Pancreas (tissue), 10 donors: Measurements from ENCODE around the gene USP28. TPM values are rescaled to one million over a fixed set of nuclear protein-coding genes. Genes with fewer than 3 reads are reported as not detected.

Experiments
- ATAC-seq, 4 donors: fragments of 200-7000 bp; cut with Tn5 transposase; one replicate each; pipeline versions ENCODE4 v1.8.0 to v1.9.1; 2020; ENCODE audit warnings: mild to moderate bottlenecking in 4 of 4, moderate library complexity in 4 of 4
- DNase-seq, 6 donors: peaks; one replicate each; pipeline ENCODE4 v3.0.0-alpha.2; 2020
- FAIRE-seq: peaks from 2 replicates; lab custom pipeline; 2012; peaks lifted over from hg19 to GRCh38; lab: Jason Lieb, UNC
- H3K27ac ChIP-seq, 4 donors: fragments of 200-600 bp; sonication (generic); 1 replicate in 3 of 4; 2 replicates in 1 of 4; pipeline versions ENCODE4 v1.5.0 to v1.8.0; 2020
- H3K27me3 ChIP-seq, 4 donors: fragments of 200-600 bp; one replicate each; pipeline ENCODE4 v1.8.0; 2021
- H3K36me3 ChIP-seq, 3 donors: fragments of 200-600 bp; sonication (generic) in 1 of 3; one replicate each; pipeline versions ENCODE4 v1.5.0 to v1.8.0; 2020 to 2021
- H3K4me1 ChIP-seq, 3 donors: fragments of 200-600 bp; one replicate each; pipeline ENCODE4 v1.8.0; 2021
- H3K4me3 ChIP-seq, 4 donors: fragments of 200-600 bp; sonication (generic) in 2 of 4; one replicate each; pipeline versions ENCODE4 v1.5.0 to v1.8.0; 2020 to 2021
- H3K9me3 ChIP-seq, 4 donors: fragments of 200-600 bp; one replicate each; pipeline ENCODE4 v1.8.0; 2021
- CTCF ChIP-seq, 4 donors: fragments of 200-600 bp; sonication (generic) in 3 of 4; IDR thresholded peaks; one replicate each; pipeline versions ENCODE4 v1.5.0 to v1.8.0; 2021; ENCODE audit warnings: antibody characterized with exemption in 4 of 4
- WGBS, 2 donors: extraction: QIAGEN DNeasy Blood & Tissue Kit; methylation state at CpG; one replicate each; pipeline ENCODE4 v1.1.7; 2013; 5-methylcytosine and 5-hydroxymethylcytosine counted together
- intact Hi-C, 3 donors: fragments of 100-400 bp; cut with DNase I; formaldehyde crosslinking; loops; one replicate each; pipeline versions ENCODE4 v1.11.1 to v1.14.2; 2022
- polyA plus RNA-seq, 2 donors: library from polyadenylated mRNA; stranded (reverse); fragments of 200-250 nt; gene quantifications; one replicate each; pipeline ENCODE4 v1.2.3, GENCODE V29; 2013
- total RNA-seq, 6 donors: library from RNA; stranded (reverse); fragmentation: NEBNext Ultra II Directional in 4 of 6; extraction: Animal tissue kit (Norgen Biotek cat#: 25700) in 4 of 6; gene quantifications; one replicate each; pipeline versions ENCODE4 v1.2.1 to v1.2.4, GENCODE V29; 2021 to 2023
- donor health status: healthy with polysubstance abuse.
- donor health status: DM: no; HTN: no; CAD: no; lungs with moderate emphysema.
- donor health status: DM: no; HTN: no; CAD: no.
- donor health status: control.
- donor health status: control.
- donor health status: Bipolar disorder and iron deficiency.
- donor health status: DM: yes; HTN: yes; CAD: no.
- donor health status: DM: no; HTN: no; CAD: no.
- donor health status: DM: no; HTN: no; CAD: no.
- donor health status: DM: yes; HTN: yes; CAD: no.

Gene USP28
- total and polyA plus RNA-seq, 8 donors: 3.2 to 16.6 (median 8.0) TPM

GRCh38 chr11:113850188-113850587 lies 25.2 kb downstream of the USP28 start:
- intact Hi-C loops: no loop called here
- H3K4me3 ChIP-seq: no peak overlapping the region
- H3K27me3 ChIP-seq: no peaks in the 10 kb centered on the region
- H3K4me1 ChIP-seq: no peaks in the 10 kb centered on the region
- FAIRE-seq (no peak), ATAC-seq (no peak), DNase-seq (no peak)
- H3K9me3 ChIP-seq: no peaks in the 10 kb centered on the region
- 95 to 98% methylated on average over 5 of the region's 5 CpGs for WGBS, 2 donors
- TF ChIP-seq CTCF (IDR thresholded peaks at IDR 0.05): no peak
- no peak overlapping the region for H3K27ac ChIP-seq
- peaks cover 0 to 9% (median 5%) of the 10 kb centered on the region in 3 donors for H3K36me3 ChIP-seq

DNA sequence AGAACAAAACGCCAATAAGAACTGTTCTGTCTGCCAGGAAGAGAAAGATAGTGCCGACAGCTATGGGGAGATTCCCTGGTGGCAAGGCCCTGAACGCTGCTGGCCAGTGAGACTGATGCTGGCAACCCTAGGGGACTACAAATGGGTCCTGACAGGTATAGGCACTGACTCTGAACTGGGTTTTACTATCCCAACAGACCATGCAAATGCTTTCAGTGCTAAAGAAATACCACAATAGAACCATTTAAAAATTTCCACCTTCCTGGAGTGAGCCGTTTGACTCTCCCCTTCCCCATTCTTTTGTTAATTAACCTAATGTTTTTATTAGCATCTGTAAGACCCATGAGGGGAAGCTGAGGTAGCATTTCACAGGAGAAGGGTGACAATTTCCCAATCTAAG lies 25.7 kb downstream of the USP28 start:
- intact Hi-C loops: no loop called here
- Histone ChIP-seq H3K4me3 (no peak overlapping the region), H3K9me3 (no peaks in the 10 kb centered on the region), H3K27me3 (no peaks in the 10 kb centered on the region), H3K4me1 (no peaks in the 10 kb centered on the region), H3K36me3 (peaks cover 0 to 9% (median 5%) of the 10 kb centered on the region in 3 donors), H3K27ac (no peak overlapping the region)
- 85 to 86% methylated on average over 4 of the region's 4 CpGs for WGBS, 2 donors
- no peak for TF ChIP-seq CTCF (IDR thresholded peaks at IDR 0.05)
- DNase-seq (no peak), ATAC-seq (no peak), FAIRE-seq (no peak)

DNA sequence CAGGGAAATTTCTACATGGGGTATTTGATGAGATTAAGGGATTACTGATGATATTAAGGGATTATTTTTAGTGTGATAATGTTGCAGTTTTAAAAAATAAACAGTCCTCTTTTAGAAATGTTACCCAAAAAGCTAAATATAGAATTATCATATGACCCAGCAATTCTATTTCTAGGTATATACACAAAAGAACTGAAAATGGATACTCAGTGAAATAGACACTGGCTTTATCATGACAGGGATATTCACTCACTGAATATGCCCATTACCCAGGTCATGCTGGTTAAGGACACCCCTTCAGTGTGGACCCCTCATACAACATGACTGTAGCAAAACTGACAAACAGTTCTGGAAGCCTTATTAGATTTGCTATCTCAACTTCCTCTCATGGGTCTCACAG lies 27.8 kb downstream of the USP28 start:
- Histone ChIP-seq H3K4me3 (no peak overlapping the region), H3K27ac (no peak overlapping the region), H3K4me1 (no peaks in the 10 kb centered on the region), H3K36me3 (peaks cover 0 to 9% (median 5%) of the 10 kb centered on the region in 3 donors), H3K9me3 (no peaks in the 10 kb centered on the region), H3K27me3 (no peaks in the 10 kb centered on the region)
- no peak for FAIRE-seq
- no peak for TF ChIP-seq CTCF (IDR thresholded peaks at IDR 0.05)
- DNase-seq: no peak
- ATAC-seq: no peak
- intact Hi-C loops: no loop called here

- H3K9me3 ChIP-seq: no peaks in the 10 kb centered on the region
- ATAC-seq (no peak), FAIRE-seq (no peak), DNase-seq (no peak)
- intact Hi-C loops: no loop called here
- H3K27me3 ChIP-seq: no peaks in the 10 kb centered on the region
- H3K4me3 ChIP-seq: no peak overlapping the region
- H3K4me1 ChIP-seq: no peaks in the 10 kb centered on the region
- WGBS, 2 donors: 88 to 92% methylated on average over 6 of the region's 6 CpGs
- TF ChIP-seq CTCF (IDR thresholded peaks at IDR 0.05): no peak
- H3K36me3 ChIP-seq: peaks cover 0 to 9% (median 5%) of the 10 kb centered on the region in 3 donors
- no peak overlapping the region for H3K27ac ChIP-seq
These were observed 28.3 kb downstream of the USP28 start for GRCh38 chr11:113847111-113847510.

- no peak for ATAC-seq
These were observed 33.7 kb downstream of the USP28 start for GRCh38 chr11:113841691-113842090.

More at GRCh38 chr11:113841691-113842090, 33.7 kb downstream of the USP28 start:
- 82 to 86% methylated on average over 1 of the region's 1 CpG for WGBS, 2 donors
- Histone ChIP-seq H3K4me1 (no peaks in the 10 kb centered on the region), H3K4me3 (no peak overlapping the region), H3K27ac (no peak overlapping the region), H3K27me3 (no peaks in the 10 kb centered on the region), H3K36me3 (peaks cover 0 to 3% (median 0%) of the 10 kb centered on the region in 3 donors), H3K9me3 (no peaks in the 10 kb centered on the region)
- intact Hi-C loops: no loop called here
- TF ChIP-seq CTCF (IDR thresholded peaks at IDR 0.05): no peak
- DNase-seq: no peak
- FAIRE-seq: no peak
